Activated T-helper 2 cell treated with anti-CD3 and anti-CD28 coated beads, Interferon-gamma antibody, Interleukin-2, Interleukin-4, amounts not matched to agents 10 μg/mL and 5 μg/mL and 100 μg/mL, durations not matched to agents 14 hours and 24 hours and 36 hours (primary cell): Measurements from ENCODE around the gene HYAL3. TPM values are rescaled to one million over a fixed set of nuclear protein-coding genes. Genes with fewer than 3 reads are reported as not detected.

Experiments used
- DNase-seq: peaks from one replicate; pipeline ENCODE4 v3.0.0; 2021; ENCODE audit warnings: low spot score
- H3K27ac Mint-ChIP-seq: one replicate; pipeline ENCODE4 v1.8.0; 2021; ENCODE audit warnings: mixed read lengths
- H3K27me3 Mint-ChIP-seq: one replicate; pipeline ENCODE4 v1.8.0; 2021; ENCODE audit warnings: low read depth, mixed read lengths
- H3K36me3 Mint-ChIP-seq: one replicate; pipeline ENCODE4 v1.8.0; 2021; ENCODE audit warnings: low read depth, mixed read lengths
- H3K4me1 Mint-ChIP-seq: one replicate; pipeline ENCODE4 v1.8.0; 2021; ENCODE audit warnings: low read depth, mixed read lengths
- H3K4me3 Mint-ChIP-seq: one replicate; pipeline ENCODE4 v1.8.0; 2021; ENCODE audit warnings: low read depth, mild to moderate bottlenecking, moderate library complexity, mixed read lengths
- H3K9me3 Mint-ChIP-seq: one replicate; pipeline ENCODE4 v1.8.0; 2021; ENCODE audit warnings: mixed read lengths
- intact Hi-C: fragments of 100-400 bp; cut with micrococcal nuclease; formaldehyde crosslinking; loops from one replicate; pipeline ENCODE4 v1.15.1; 2023
- total RNA-seq: library from RNA; stranded (reverse); gene quantifications from 2 replicates; pipeline ENCODE4 v1.2.3, GENCODE V29; 2022

Gene HYAL3
- total RNA-seq, 1 donor from 2014 or later = 10.8 TPM

GRCh38 chr3:50243543-50243895, 55.7 kb downstream of the HYAL3 start:
- Mint-ChIP-seq H3K4me3 (no peak overlapping the region), H3K27ac (peak overlapping the region; percentile 81)

GRCh38 chr3:50242851-50243542, 56.2 kb downstream of the HYAL3 start:
- Mint-ChIP-seq H3K4me1 (peaks cover 74% of the 10 kb centered on the region), H3K27ac (peak overlapping the region; percentile 95), H3K9me3 (no peaks in the 10 kb centered on the region), H3K27me3 (no peaks in the 10 kb centered on the region), H3K36me3 (peaks cover 43% of the 10 kb centered on the region), H3K4me3 (peak overlapping the region; percentile 69)
- DNase-seq = no peak
- intact Hi-C loops = no loop called here

More at GRCh38 chr3:50243543-50243895, 55.7 kb downstream of the HYAL3 start:
- peaks cover 40% of the 10 kb centered on the region for H3K36me3 Mint-ChIP-seq
- no peaks in the 10 kb centered on the region for H3K27me3 Mint-ChIP-seq
- no peaks in the 10 kb centered on the region for H3K9me3 Mint-ChIP-seq
- intact Hi-C loops = no loop called here
- DNase-seq = no peak
- peaks cover 74% of the 10 kb centered on the region for H3K4me1 Mint-ChIP-seq

Other genes with a start within 250 kb of the HYAL3 start
- 139 and 144 TPM in 2 replicates for gene RBM5, start 210.5 kb downstream of the HYAL3 start, total RNA-seq
- gene SEMA3F, start 144.1 kb downstream of the HYAL3 start, total RNA-seq = 0.11 and 0.21 TPM in 2 replicates
- not detected in 2 replicates for gene GNAT1, start 107.8 kb downstream of the HYAL3 start, total RNA-seq
- gene SLC38A3, start 94.1 kb downstream of the HYAL3 start, total RNA-seq = not detected in 2 replicates
- 267 and 269 TPM in 2 replicates for gene GNAI2, start 63.2 kb downstream of the HYAL3 start, total RNA-seq
- 0.30 and 0.68 TPM in 2 replicates for gene SEMA3B, start 30.3 kb downstream of the HYAL3 start, total RNA-seq
- gene LSMEM2, start 20.3 kb downstream of the HYAL3 start, total RNA-seq = not detected in 2 replicates
- gene IFRD2, start 7.0 kb downstream of the HYAL3 start, total RNA-seq = 154 and 164 TPM in 2 replicates
- 24.9 and 25.0 TPM in 2 replicates for gene NAA80, start within 50 bp of the HYAL3 start, total RNA-seq
- 0.23 and 0.59 TPM in 2 replicates for gene HYAL1, start 4.2 kb upstream of the HYAL3 start, total RNA-seq
- 14.9 and 15.2 TPM in 2 replicates for gene HYAL2, start 23.3 kb upstream of the HYAL3 start, total RNA-seq
- gene TUSC2, start 28.8 kb upstream of the HYAL3 start, total RNA-seq = 23.7 and 23.9 TPM in 2 replicates
- gene RASSF1, start 41.4 kb upstream of the HYAL3 start, total RNA-seq = 71.2 and 74.2 TPM in 2 replicates
- 0.94 and 1.8 TPM in 2 replicates for gene ZMYND10, start 46.3 kb upstream of the HYAL3 start, total RNA-seq
- gene NPRL2, start 51.4 kb upstream of the HYAL3 start, total RNA-seq = 34.5 and 42.7 TPM in 2 replicates
- gene CYB561D2, start 51.5 kb upstream of the HYAL3 start, total RNA-seq = 22.9 and 24.6 TPM in 2 replicates
- gene TMEM115, start 60.1 kb upstream of the HYAL3 start, total RNA-seq = 17.8 and 19.2 TPM in 2 replicates
- 0.46 and 0.59 TPM in 2 replicates for gene CACNA2D2, start 204.2 kb upstream of the HYAL3 start, total RNA-seq